GM12878 (cell line): Measurements from ENCODE around the gene KLF3. TPM values are rescaled to one million over a fixed set of nuclear protein-coding genes. Genes with fewer than 3 reads are reported as not detected.

Experiments
- ATAC-seq: fragments of 200-7000 bp; cut with Tn5 transposase; 3 replicates; pipeline ENCODE4 v1.9.1; 2020; ENCODE audit warnings: mild to moderate bottlenecking, moderate library complexity
- BruUV-seq: library from RNA; stranded (reverse); fragments of 400-500 nt; replicated peaks from 2 replicates; lab custom pipeline; 2021; lab: Mats Ljungman, UMichigan
- CTCF ChIA-PET: fragments of 300-600 bp; sonication (Branson Sonifier 250); formaldehyde crosslinking; extraction: SDS; loops from one replicate; lab custom pipeline; 2021; ENCODE audit warnings: inconsistent platforms; lab: Yijun Ruan, JAX
- POLR2A ChIA-PET: fragments of 350-600 bp; formaldehyde crosslinking; extraction: SDS; loops from one replicate; lab custom pipeline; 2021; ENCODE audit warnings: inconsistent platforms; lab: Charles Lee
- RAD21 ChIA-PET: fragments of 300-600 bp; sonication (Branson Sonifier 250); formaldehyde crosslinking; loops from one replicate; lab custom pipeline; 2023; ENCODE audit warnings: antibody characterized with exemption; ENCODE audit not compliant: unreplicated experiment; lab: Charles Lee
- SMC1A ChIA-PET: fragments of 300-600 bp; sonication (Branson Sonifier 250); formaldehyde crosslinking; loops from one replicate; lab custom pipeline; 2023; ENCODE audit not compliant: unreplicated experiment, uncharacterized antibody; lab: Charles Lee
- DNase-seq: peaks from one replicate; pipeline ENCODE4 v3.0.0-alpha.2; 2011; ENCODE audit warnings: low read depth, low spot score
- FAIRE-seq: peaks from 3 replicates; lab custom pipeline; 2011; peaks lifted over from hg19 to GRCh38; lab: Jason Lieb, UNC
- H2AFZ ChIP-seq: 2 replicates; pipeline ENCODE4 v1.6.0; 2011; ENCODE audit warnings: low read depth, low read length, control low read depth; ENCODE audit not compliant: control insufficient read depth
- H3K27ac ChIP-seq: 2 replicates; pipeline ENCODE4 v1.5.1; 2011; ENCODE audit warnings: control low read depth; ENCODE audit not compliant: control insufficient read depth, insufficient read depth
- H3K27me3 ChIP-seq, 2 experiments: replicated peaks in 1 of 2; 2 replicates each; pipeline versions ENCODE4 v1.6.0 to v1.6.1; 2011; ENCODE audit warnings: low read length in 1 of 2; ENCODE audit not compliant: control insufficient read depth in 2 of 2, insufficient read depth in 2 of 2
- H3K36me3 ChIP-seq, 2 experiments: 2 replicates each; pipeline ENCODE4 v1.5.1; 2011; ENCODE audit warnings: low read length in 1 of 2; ENCODE audit not compliant: control insufficient read depth in 2 of 2, insufficient read depth in 2 of 2
- H3K4me1 ChIP-seq: 2 replicates; pipeline ENCODE4 v1.6.1; 2011; ENCODE audit warnings: mild to moderate bottlenecking, low read length, moderate library complexity, mixed read lengths; ENCODE audit not compliant: control insufficient read depth, insufficient read depth
- H3K4me2 ChIP-seq: 2 replicates; pipeline ENCODE4 v1.6.0; 2011; ENCODE audit warnings: control low read depth; ENCODE audit not compliant: control insufficient read depth, insufficient read depth
- H3K4me3 ChIP-seq: fragments of 200-600 bp; sonication (generic); 2 replicates; pipeline ENCODE4 v1.5.1; 2016
- H3K79me2 ChIP-seq: 2 replicates; pipeline ENCODE4 v1.6.0; 2011; ENCODE audit warnings: low read length; ENCODE audit not compliant: control insufficient read depth, insufficient read depth
- H3K9ac ChIP-seq: 2 replicates; pipeline ENCODE4 v1.8.0; 2011; ENCODE audit warnings: low read length, control low read depth, mixed read lengths; ENCODE audit not compliant: control insufficient read depth, insufficient read depth
- H3K9me3 ChIP-seq: replicated peaks from 3 replicates; pipeline ENCODE4 v1.5.1; 2011; ENCODE audit warnings: mild to moderate bottlenecking, low read length; ENCODE audit not compliant: control insufficient read depth, insufficient read depth
- H4K20me1 ChIP-seq: 2 replicates; pipeline ENCODE4 v1.6.0; 2011; ENCODE audit not compliant: control insufficient read depth, insufficient read depth
- CREM ChIP-seq: IDR thresholded peaks from 2 replicates; pipeline ENCODE4 v1.6.1; 2014; ENCODE audit warnings: antibody characterized with exemption, low read depth
- EED ChIP-seq: sonication (generic); IDR thresholded peaks from 2 replicates; pipeline ENCODE4 v1.6.1; 2016; ENCODE audit warnings: antibody characterized with exemption, low read depth
- ESRRA ChIP-seq: IDR thresholded peaks from 2 replicates; pipeline ENCODE4 v1.6.1; 2012; ENCODE audit warnings: mild to moderate bottlenecking, low read length, improper control_type of control experiment
- HCFC1 ChIP-seq: fragments of 150-350 bp; IDR thresholded peaks from 2 replicates; pipeline ENCODE4 v1.6.1; 2014; ENCODE audit warnings: low read length
- MTA3 ChIP-seq: IDR thresholded peaks from 2 replicates; pipeline ENCODE4 v1.6.1; 2012; ENCODE audit warnings: low read length, inconsistent platforms, borderline replicate concordance
- MXI1 ChIP-seq: fragments of 150-350 bp; IDR thresholded peaks from 2 replicates; pipeline ENCODE4 v1.6.1; 2011; ENCODE audit warnings: low read depth, mild to moderate bottlenecking, inconsistent platforms, low read length, improper control_type of control experiment
- SUZ12 ChIP-seq: fragments of 200-600 bp; sonication (generic); IDR thresholded peaks from one replicate; pipeline ENCODE4 v1.6.1; 2018; ENCODE audit warnings: antibody characterized with exemption, mild to moderate bottlenecking; ENCODE audit not compliant: unreplicated experiment
- TAF1 ChIP-seq: IDR thresholded peaks from 2 replicates; pipeline ENCODE4 v1.6.1; 2011; ENCODE audit warnings: mild to moderate bottlenecking, low read depth, low read length, borderline replicate concordance
- ZNF24 ChIP-seq: fragments of 450-650 bp; IDR thresholded peaks from 2 replicates; pipeline ENCODE4 v1.6.1; 2017; ENCODE audit warnings: antibody characterized with exemption, mild to moderate bottlenecking
- WGBS: methylation state at CpG from one replicate; pipeline ENCODE4 v1.1.6; 2016; ENCODE audit warnings: low lambda C conversion rate; ENCODE audit not compliant: insufficient replicate concordance, insufficient coverage; ENCODE audit errors: missing lambda C conversion rate; 5-methylcytosine and 5-hydroxymethylcytosine counted together
- in situ Hi-C: fragments of 300-500 bp; cut with MboI; formaldehyde crosslinking; loops from 9 replicates; pipeline ENCODE4 v1.14.3; 2018; ENCODE audit warnings: mixed read lengths
- intact Hi-C: fragments of 100-400 bp; cut with micrococcal nuclease; formaldehyde crosslinking; loops from one replicate; pipeline ENCODE4 v1.14.2; 2022; ENCODE audit not compliant: unreplicated experiment
- polyA plus RNA-seq, 11 experiments: library from polyadenylated mRNA; depleted of rRNA in 4 of 11; unstranded in 6 of 11; stranded (reverse) in 5 of 11; fragments of >200 nt; fragmentation: Nextera tagmentation in 4 of 11; fragmentation: Illumina TruSeq in 1 of 11; extraction: Ambion mirVana in 4 of 11; extraction: Trizol in 1 of 11; gene quantifications; 1 replicate in 1 of 11; 2 replicates in 10 of 11; pipeline versions ENCODE4 v1.2.1 to v1.2.3, GENCODE V29; 2011 to 2016; ENCODE audit warnings: inconsistent platforms in 2 of 11, missing spikeins in 2 of 11, low read depth in 1 of 11
- total RNA-seq, 4 experiments: library from RNA; depleted of rRNA in 3 of 4; stranded (reverse); fragments of >200 nt in 3 of 4; fragmentation: Illumina TruSeq in 1 of 4; extraction: Trizol in 1 of 4; gene quantifications; 2 replicates each; pipeline versions ENCODE4 v1.2.1 to v1.2.3, GENCODE V29; 2013 to 2021
- TF ChIP-seq, protein P1 (sequence below): IDR thresholded peaks from 2 replicates; pipeline ENCODE4 v1.6.1; 2012; ENCODE audit warnings: improper control_type of control experiment, low read depth, low read length; ENCODE audit not compliant: insufficient replicate concordance
- TF ChIP-seq, protein P2 (sequence below): IDR thresholded peaks from 2 replicates; pipeline ENCODE4 v1.6.1; 2011; ENCODE audit warnings: low read depth, mild to moderate bottlenecking, low read length, moderate library complexity, borderline replicate concordance; ENCODE audit errors: extremely low read depth

The KLF3 gene
- total and polyA plus RNA-seq, 10 of the 15 experiments (the other 5 are each of a cell fraction or from before 2014, with no cell fraction given): 1.4 to 5.8 (median 2.1) TPM

DNA sequence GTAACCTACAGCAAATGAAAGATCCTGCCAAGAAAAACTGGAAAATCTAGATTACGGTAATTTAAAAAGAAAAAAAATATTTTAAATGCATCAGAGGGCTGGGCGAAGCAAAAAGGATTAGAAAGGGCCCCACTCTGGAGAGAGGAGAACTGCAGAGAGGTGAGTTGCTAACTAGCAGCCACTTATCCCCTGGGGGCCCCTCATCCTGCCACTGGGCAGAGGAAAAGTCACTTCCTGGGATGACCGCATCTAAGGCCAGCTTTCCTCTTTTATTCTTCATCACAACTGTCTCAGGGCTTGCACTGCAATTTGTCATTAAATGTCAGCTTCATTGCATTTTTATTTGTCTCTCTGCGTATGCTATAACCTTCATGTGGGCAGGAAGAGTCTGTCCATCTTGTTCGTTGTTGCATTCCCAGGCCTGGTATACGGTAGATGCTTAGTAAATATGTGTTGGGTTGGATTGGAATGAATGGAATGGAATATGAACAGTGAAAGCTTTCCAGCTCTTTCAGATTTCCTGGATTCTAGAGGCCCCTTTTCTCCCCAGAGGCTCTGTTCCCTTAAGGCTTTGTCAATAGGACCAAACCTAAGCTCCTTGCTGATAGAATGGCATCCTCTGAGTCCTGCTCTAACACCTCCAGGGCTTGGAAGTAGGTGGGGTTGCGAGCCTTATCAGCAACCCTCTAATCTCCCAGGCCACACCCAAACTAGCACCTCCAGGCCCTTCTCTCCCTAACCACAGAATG lies 59.9 kb downstream of the KLF3 start:
- FAIRE-seq (no peak), ATAC-seq (no peak)
- SMC1A ChIA-PET: interaction anchor here (1.1 to 2.0 kb wide), 5 partner anchors 9 to 545 kb away, joined by 3 to 6 read pairs (median 3); no protein-coding TSS in a partner anchor
- Histone ChIP-seq H3K27me3 (no peaks in the 10 kb centered on the region), H3K36me3 (no peaks in the 10 kb centered on the region), H3K27ac (no peak overlapping the region), H3K4me1 (peaks cover 3% of the 10 kb centered on the region), H3K4me3 (no peak overlapping the region), H3K79me2 (no peaks in the 10 kb centered on the region), H3K9me3 (no peaks in the 10 kb centered on the region; the same call in 2 of the 3 replicates), H3K4me2 (no peak overlapping the region), H4K20me1 (no peaks in the 10 kb centered on the region), H3K9ac (no peak overlapping the region), H2AFZ (no peak overlapping the region)
- no TSS peak for BruUV-seq
- in situ Hi-C loops (no loop called here), intact Hi-C loops (no loop called here)
- RAD21 ChIA-PET: interaction anchor here (0.7 kb wide), 1 partner anchor 35 kb away, joined by 3 read pairs; no protein-coding TSS in a partner anchor
- CTCF ChIA-PET: interaction anchor here (1.3 kb wide), 1 partner anchor 591 kb away, joined by 4 read pairs; no protein-coding TSS in a partner anchor
- POLR2A ChIA-PET: no interaction called here
- 91% methylated on average over 7 of the region's 7 CpGs for WGBS
- TF ChIP-seq SUZ12 (no peak), ESRRA (no peak), CREM (no peak), EED (no peak), HCFC1 (no peak), TAF1 (no peak), MTA3 (no peak), ZNF24 (no peak), MXI1 (no peak)
- TF ChIP-seq, protein P1, sequence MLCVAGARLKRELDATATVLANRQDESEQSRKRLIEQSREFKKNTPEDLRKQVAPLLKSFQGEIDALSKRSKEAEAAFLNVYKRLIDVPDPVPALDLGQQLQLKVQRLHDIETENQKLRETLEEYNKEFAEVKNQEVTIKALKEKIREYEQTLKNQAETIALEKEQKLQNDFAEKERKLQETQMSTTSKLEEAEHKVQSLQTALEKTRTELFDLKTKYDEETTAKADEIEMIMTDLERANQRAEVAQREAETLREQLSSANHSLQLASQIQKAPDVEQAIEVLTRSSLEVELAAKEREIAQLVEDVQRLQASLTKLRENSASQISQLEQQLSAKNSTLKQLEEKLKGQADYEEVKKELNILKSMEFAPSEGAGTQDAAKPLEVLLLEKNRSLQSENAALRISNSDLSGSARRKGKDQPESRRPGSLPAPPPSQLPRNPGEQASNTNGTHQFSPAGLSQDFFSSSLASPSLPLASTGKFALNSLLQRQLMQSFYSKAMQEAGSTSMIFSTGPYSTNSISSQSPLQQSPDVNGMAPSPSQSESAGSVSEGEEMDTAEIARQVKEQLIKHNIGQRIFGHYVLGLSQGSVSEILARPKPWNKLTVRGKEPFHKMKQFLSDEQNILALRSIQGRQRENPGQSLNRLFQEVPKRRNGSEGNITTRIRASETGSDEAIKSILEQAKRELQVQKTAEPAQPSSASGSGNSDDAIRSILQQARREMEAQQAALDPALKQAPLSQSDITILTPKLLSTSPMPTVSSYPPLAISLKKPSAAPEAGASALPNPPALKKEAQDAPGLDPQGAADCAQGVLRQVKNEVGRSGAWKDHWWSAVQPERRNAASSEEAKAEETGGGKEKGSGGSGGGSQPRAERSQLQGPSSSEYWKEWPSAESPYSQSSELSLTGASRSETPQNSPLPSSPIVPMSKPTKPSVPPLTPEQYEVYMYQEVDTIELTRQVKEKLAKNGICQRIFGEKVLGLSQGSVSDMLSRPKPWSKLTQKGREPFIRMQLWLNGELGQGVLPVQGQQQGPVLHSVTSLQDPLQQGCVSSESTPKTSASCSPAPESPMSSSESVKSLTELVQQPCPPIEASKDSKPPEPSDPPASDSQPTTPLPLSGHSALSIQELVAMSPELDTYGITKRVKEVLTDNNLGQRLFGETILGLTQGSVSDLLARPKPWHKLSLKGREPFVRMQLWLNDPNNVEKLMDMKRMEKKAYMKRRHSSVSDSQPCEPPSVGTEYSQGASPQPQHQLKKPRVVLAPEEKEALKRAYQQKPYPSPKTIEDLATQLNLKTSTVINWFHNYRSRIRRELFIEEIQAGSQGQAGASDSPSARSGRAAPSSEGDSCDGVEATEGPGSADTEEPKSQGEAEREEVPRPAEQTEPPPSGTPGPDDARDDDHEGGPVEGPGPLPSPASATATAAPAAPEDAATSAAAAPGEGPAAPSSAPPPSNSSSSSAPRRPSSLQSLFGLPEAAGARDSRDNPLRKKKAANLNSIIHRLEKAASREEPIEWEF: no peak
- TF ChIP-seq, protein P2, sequence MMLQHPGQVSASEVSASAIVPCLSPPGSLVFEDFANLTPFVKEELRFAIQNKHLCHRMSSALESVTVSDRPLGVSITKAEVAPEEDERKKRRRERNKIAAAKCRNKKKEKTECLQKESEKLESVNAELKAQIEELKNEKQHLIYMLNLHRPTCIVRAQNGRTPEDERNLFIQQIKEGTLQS: no peak
- TF ChIP-seq, all 136 proteins: peak for 0
- no peak for DNase-seq
